A673 (cell line): ENCODE results near the gene ZYG11A.

ENCODE experiments used
- CTCF ChIP-seq: fragments of 300-800, 200-600 bp; sonication (generic); conservative IDR thresholded peaks from 2 replicates; pipeline ENCODE4 v1.5.1; 2017; ENCODE audit warnings: low read depth, mild to moderate bottlenecking, antibody characterized with exemption, low read length, moderate library complexity, mixed read lengths
- EZH2 ChIP-seq: fragments of 200-600 bp; sonication (generic); IDR thresholded peaks from 2 replicates; pipeline ENCODE4 v1.6.1; 2017; ENCODE audit warnings: borderline replicate concordance, low read depth, mild to moderate bottlenecking, mixed read lengths, antibody characterized with exemption, low read length; ENCODE audit not compliant: poor library complexity, severe bottlenecking

GRCh38 chr1:52907068-52907811 lies 64.7 kb downstream of the ZYG11A start:
- TF ChIP-seq CTCF (no peak), EZH2 (no peak)
